ENCODE results near the gene RSAD2. TPM values are rescaled to one million over a fixed set of nuclear protein-coding genes. Genes with fewer than 3 reads are reported as not detected.

The RSAD2 gene
- total and polyA plus RNA-seq, 9 of the 15 experiments (the other 6 are each of a cell fraction or from before 2014, with no cell fraction given): 0.15 to 1.4 (median 0.28) TPM

GRCh38 chr2:6846967-6847681, 30.5 kb upstream of the RSAD2 start (continued):
- TF ChIP-seq FOSL1 (tag; conservative IDR thresholded peaks at IDR 0.05) (peak; percentile 81), FOXA3 (CRISPR knock-in tag; conservative IDR thresholded peaks at IDR 0.05 in 1 of 2, IDR thresholded peaks at IDR 0.05 in 1 of 2) (peak in 1 of 2 experiments; percentile 35; a peak in 1 of 4 replicates), ZNF395 (CRISPR knock-in tag; IDR thresholded peaks at IDR 0.05) (peak; percentile 98), TOE1 (IDR thresholded peaks at IDR 0.05; ENCODE audit: borderline replicate concordance) (0 out of 2 replicates have a peak, but pooled peaks have one; percentile 12), TOE1 (CRISPR knock-in tag; IDR thresholded peaks at IDR 0.05; ENCODE audit: borderline replicate concordance, low read depth) (no peak), MCM2 (IDR thresholded peaks at IDR 0.05; ENCODE audit: low read depth) (no peak), RFX1 (IDR thresholded peaks at IDR 0.05) (peak; percentile 31; the same call in 1 of the 2 replicates), GABPA (tag; conservative IDR thresholded peaks at IDR 0.05; ENCODE audit: low read depth) (no peak), STAT5A (IDR thresholded peaks at IDR 0.05; ENCODE audit: borderline replicate concordance, low read length) (peak; percentile 98), CBFA2T3 (IDR thresholded peaks at IDR 0.05) (peak; percentile 100), ELK3 (CRISPR knock-in tag; IDR thresholded peaks at IDR 0.05) (0 out of 2 replicates have a peak, but pooled peaks have one; percentile 52), RREB1 (CRISPR knock-in tag; IDR thresholded peaks at IDR 0.05) (no peak), PML (IDR thresholded peaks at IDR 0.05; ENCODE audit: low read length) (peak; percentile 99), HIVEP1 (CRISPR knock-in tag; IDR thresholded peaks at IDR 0.05) (peak; percentile 74; the same call in 1 of the 2 replicates), PHF8 (IDR thresholded peaks at IDR 0.05; ENCODE audit: borderline replicate concordance, low read length) (no peak), ATF3 (IDR thresholded peaks at IDR 0.05) (peak; percentile 65; the same call in 1 of the 2 replicates), ATF3 (CRISPR knock-in tag; conservative IDR thresholded peaks at IDR 0.05) (no peak), ZNF354B (CRISPR knock-in tag; IDR thresholded peaks at IDR 0.05) (0 out of 2 replicates have a peak, but pooled peaks have one; percentile 8), NR1H2 (CRISPR knock-in tag; IDR thresholded peaks at IDR 0.05) (0 out of 2 replicates have a peak, but pooled peaks have one; percentile 36)
